Measurements from ENCODE around the gene TACC2. TPM values are rescaled to one million over a fixed set of nuclear protein-coding genes. Genes with fewer than 3 reads are reported as not detected.

TACC2 gene
- total RNA-seq, 1 donor from 2014 or later: 56.6 TPM

GRCh38 chr10:122286867-122287266 lies 297.9 kb downstream of the TACC2 start:
- Mint-ChIP-seq H3K4me1 (ENCODE audit: low read depth) (peaks cover 61% of the 10 kb centered on the region), H3K27me3 (ENCODE audit: low read depth) (no peaks in the 10 kb centered on the region), H3K36me3 (ENCODE audit: low read depth) (no peaks in the 10 kb centered on the region), H3K9me3 (ENCODE audit: low read depth) (no peaks in the 10 kb centered on the region), H3K27ac (ENCODE audit: unreplicated experiment) (peak overlapping the region; percentile 97), H3K4me3 (ENCODE audit: unreplicated experiment) (peak overlapping the region; percentile 3)
- no peak for DNase-seq (ENCODE audit: low spot score)
- TF ChIP-seq, protein P1, sequence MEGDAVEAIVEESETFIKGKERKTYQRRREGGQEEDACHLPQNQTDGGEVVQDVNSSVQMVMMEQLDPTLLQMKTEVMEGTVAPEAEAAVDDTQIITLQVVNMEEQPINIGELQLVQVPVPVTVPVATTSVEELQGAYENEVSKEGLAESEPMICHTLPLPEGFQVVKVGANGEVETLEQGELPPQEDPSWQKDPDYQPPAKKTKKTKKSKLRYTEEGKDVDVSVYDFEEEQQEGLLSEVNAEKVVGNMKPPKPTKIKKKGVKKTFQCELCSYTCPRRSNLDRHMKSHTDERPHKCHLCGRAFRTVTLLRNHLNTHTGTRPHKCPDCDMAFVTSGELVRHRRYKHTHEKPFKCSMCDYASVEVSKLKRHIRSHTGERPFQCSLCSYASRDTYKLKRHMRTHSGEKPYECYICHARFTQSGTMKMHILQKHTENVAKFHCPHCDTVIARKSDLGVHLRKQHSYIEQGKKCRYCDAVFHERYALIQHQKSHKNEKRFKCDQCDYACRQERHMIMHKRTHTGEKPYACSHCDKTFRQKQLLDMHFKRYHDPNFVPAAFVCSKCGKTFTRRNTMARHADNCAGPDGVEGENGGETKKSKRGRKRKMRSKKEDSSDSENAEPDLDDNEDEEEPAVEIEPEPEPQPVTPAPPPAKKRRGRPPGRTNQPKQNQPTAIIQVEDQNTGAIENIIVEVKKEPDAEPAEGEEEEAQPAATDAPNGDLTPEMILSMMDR (IDR thresholded peaks at IDR 0.05): no peak

GRCh38 chr10:122287570-122287969 lies 298.6 kb downstream of the TACC2 start:
- H3K36me3 Mint-ChIP-seq (ENCODE audit: low read depth): no peaks in the 10 kb centered on the region
- H3K27me3 Mint-ChIP-seq (ENCODE audit: low read depth): no peaks in the 10 kb centered on the region
- H3K4me3 Mint-ChIP-seq (ENCODE audit: unreplicated experiment): no peak overlapping the region
- no peaks in the 10 kb centered on the region for H3K9me3 Mint-ChIP-seq (ENCODE audit: low read depth)
- TF ChIP-seq, protein P1 (IDR thresholded peaks at IDR 0.05): no peak
- DNase-seq (ENCODE audit: low spot score): no peak
- H3K27ac Mint-ChIP-seq (ENCODE audit: unreplicated experiment): peak overlapping the region; percentile 97
- H3K4me1 Mint-ChIP-seq (ENCODE audit: low read depth): peaks cover 55% of the 10 kb centered on the region

DNA sequence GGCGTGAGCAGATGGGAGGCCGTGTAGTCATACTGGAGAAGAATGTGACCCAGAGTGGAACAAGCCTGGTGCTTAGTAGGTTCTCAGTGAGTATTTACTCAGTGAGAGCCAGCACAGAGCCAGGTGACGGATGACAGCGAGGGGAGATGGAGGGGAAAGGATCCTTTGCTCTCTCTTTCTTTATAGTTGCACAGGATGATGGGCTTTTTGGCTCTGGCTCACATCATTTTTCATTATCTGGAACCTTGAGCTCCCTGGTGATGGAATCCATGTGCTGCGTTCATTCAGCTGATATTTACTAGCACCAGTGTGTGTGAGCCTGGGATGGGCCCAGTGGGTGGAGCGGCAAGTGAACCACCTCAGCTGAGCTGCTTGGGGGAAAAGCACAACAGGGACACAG lies 299.3 kb downstream of the TACC2 start:
- Mint-ChIP-seq H3K36me3 (ENCODE audit: low read depth) (no peaks in the 10 kb centered on the region), H3K27me3 (ENCODE audit: low read depth) (no peaks in the 10 kb centered on the region), H3K4me1 (ENCODE audit: low read depth) (peaks cover 53% of the 10 kb centered on the region), H3K4me3 (ENCODE audit: unreplicated experiment) (no peak overlapping the region), H3K9me3 (ENCODE audit: low read depth) (no peaks in the 10 kb centered on the region), H3K27ac (ENCODE audit: unreplicated experiment) (no peak overlapping the region)
- no peak for DNase-seq (ENCODE audit: low spot score)
- TF ChIP-seq, protein P1 (IDR thresholded peaks at IDR 0.05): no peak

DNA sequence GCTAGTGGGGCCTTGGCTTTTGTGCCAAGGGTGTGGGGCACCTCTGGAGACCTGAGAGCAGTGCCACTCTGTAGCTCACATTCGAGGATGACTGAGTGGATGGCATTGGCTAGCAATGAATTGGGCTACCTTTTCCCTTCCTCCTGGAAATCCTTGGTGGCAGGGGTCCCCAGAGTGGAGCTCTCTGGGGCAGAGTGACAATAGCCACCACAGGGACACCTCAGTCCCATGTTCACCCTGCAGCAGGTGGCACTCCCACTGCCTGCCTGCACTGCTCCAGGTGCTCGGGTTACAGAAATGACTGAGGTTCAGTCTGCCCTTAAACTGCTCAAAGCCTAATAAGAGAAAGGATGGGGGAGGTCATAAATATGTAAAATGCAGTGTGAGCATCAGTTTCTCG lies 300.0 kb downstream of the TACC2 start:
- no peak for DNase-seq (ENCODE audit: low spot score)
- TF ChIP-seq, protein P1 (IDR thresholded peaks at IDR 0.05): no peak
- no peaks in the 10 kb centered on the region for H3K36me3 Mint-ChIP-seq (ENCODE audit: low read depth)
- H3K4me3 Mint-ChIP-seq (ENCODE audit: unreplicated experiment): no peak overlapping the region
- H3K4me1 Mint-ChIP-seq (ENCODE audit: low read depth): peaks cover 47% of the 10 kb centered on the region
- H3K27me3 Mint-ChIP-seq (ENCODE audit: low read depth): no peaks in the 10 kb centered on the region
- no peak overlapping the region for H3K27ac Mint-ChIP-seq (ENCODE audit: unreplicated experiment)
- H3K9me3 Mint-ChIP-seq (ENCODE audit: low read depth): no peaks in the 10 kb centered on the region

DNA sequence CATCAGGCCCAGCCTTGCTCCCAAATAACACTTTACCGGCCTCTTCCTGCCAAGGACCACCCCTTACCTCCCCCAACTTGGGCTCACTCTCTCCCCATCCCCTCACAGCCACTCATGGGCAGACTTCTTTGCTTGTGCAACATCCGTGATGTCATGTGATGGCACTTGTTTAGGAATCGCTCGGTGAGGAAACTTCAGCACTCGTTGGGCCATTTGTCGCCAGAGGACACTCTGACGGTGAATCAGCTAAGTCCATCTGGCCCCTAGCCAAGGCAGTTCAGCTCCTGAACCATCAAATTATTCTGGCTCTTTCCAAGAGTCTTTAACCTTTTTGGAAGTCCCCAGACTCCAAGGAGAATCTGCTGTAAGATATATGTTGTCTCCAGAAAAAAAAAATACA lies 301.4 kb downstream of the TACC2 start:
- Mint-ChIP-seq H3K4me3 (ENCODE audit: unreplicated experiment) (no peak overlapping the region), H3K27ac (ENCODE audit: unreplicated experiment) (no peak overlapping the region), H3K9me3 (ENCODE audit: low read depth) (no peaks in the 10 kb centered on the region), H3K27me3 (ENCODE audit: low read depth) (no peaks in the 10 kb centered on the region), H3K36me3 (ENCODE audit: low read depth) (no peaks in the 10 kb centered on the region), H3K4me1 (ENCODE audit: low read depth) (peaks cover 41% of the 10 kb centered on the region)
- TF ChIP-seq, protein P1 (IDR thresholded peaks at IDR 0.05): no peak
- DNase-seq (ENCODE audit: low spot score): no peak

Measured in chondrocyte (in vitro differentiated cells).